ENCODE data around the gene FBXL2.
"Not testable (repeated sequence)": the region's sequence is repeated elsewhere in the genome, so short reads cannot be mapped to it uniquely, and the experiment has no call there.

DNA sequence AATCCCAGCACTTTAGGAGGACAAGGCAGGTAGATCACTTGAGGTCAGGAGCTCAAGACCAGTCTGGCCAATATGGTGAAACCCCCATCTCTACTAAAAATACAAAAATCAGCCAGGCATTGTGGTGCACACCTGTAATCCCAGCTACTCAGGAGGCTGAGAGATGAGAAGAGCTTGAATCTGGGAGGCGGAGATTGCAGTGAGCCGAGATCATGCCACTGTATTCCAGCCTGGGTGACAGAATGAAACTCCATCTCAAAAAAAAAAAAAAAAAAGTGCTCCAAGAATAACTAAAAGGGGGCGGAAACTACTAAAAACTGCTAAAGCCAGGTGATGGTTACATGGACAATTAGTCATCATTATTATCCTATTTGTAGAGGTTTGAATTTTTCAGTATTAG lies 133.6 kb downstream of the FBXL2 start:
- TF ChIP-seq, protein P1, sequence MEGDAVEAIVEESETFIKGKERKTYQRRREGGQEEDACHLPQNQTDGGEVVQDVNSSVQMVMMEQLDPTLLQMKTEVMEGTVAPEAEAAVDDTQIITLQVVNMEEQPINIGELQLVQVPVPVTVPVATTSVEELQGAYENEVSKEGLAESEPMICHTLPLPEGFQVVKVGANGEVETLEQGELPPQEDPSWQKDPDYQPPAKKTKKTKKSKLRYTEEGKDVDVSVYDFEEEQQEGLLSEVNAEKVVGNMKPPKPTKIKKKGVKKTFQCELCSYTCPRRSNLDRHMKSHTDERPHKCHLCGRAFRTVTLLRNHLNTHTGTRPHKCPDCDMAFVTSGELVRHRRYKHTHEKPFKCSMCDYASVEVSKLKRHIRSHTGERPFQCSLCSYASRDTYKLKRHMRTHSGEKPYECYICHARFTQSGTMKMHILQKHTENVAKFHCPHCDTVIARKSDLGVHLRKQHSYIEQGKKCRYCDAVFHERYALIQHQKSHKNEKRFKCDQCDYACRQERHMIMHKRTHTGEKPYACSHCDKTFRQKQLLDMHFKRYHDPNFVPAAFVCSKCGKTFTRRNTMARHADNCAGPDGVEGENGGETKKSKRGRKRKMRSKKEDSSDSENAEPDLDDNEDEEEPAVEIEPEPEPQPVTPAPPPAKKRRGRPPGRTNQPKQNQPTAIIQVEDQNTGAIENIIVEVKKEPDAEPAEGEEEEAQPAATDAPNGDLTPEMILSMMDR (conservative IDR thresholded peaks at IDR 0.05; ENCODE audit: low read depth, low read length) = not testable (repeated sequence)
- not testable (repeated sequence) for TF ChIP-seq RAD21 (IDR thresholded peaks at IDR 0.05; ENCODE audit: low read length)
- TF ChIP-seq, protein P2, sequence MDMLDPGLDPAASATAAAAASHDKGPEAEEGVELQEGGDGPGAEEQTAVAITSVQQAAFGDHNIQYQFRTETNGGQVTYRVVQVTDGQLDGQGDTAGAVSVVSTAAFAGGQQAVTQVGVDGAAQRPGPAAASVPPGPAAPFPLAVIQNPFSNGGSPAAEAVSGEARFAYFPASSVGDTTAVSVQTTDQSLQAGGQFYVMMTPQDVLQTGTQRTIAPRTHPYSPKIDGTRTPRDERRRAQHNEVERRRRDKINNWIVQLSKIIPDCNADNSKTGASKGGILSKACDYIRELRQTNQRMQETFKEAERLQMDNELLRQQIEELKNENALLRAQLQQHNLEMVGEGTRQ (IDR thresholded peaks at IDR 0.05; ENCODE audit: low read depth, low read length) = not testable (repeated sequence)
